ENCODE results near the gene ACOT6.
"Not testable (repeated sequence)": the region's sequence is repeated elsewhere in the genome, so short reads cannot be mapped to it uniquely, and the experiment has no call there.

ACOT6 gene

DNA sequence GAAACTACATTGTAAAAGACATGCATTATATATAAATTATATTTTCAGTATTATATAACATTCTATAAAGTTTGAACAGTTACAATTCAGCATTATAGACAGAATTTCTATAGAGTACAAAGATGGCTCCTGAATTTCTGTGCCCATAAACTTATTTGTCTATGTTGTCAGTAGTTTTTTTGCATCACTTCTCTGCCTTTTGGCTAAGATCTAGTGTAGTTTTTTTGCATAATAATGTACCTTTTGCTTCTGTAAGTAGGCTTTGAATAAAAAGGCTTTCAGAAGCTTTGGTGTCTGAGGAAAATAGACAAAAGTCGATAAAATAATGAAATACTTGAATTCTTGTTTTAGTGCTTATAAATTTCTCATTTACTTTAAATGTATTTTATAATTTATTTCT is 43.5 kb downstream of the ACOT6 start:
- DNase-seq: no peak

DNA sequence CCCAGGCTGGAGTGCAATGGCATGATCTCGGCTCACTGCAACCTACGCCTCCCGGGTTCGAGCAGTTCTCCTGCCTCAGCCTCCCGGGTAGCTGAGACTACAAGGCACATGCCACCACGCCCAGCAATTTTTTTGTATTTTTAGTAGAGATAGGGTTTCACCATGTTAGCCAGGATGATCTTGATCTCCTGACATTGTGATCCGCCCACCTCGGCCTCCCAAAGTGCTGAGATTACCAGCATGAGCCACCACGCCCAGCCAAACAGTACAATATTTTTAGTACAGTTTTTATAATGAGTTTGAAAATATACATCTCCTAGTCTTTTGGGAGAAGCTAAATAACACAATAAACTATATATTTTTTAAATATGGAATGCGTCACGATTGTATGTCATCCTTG is 46.9 kb downstream of the ACOT6 start:
- DNase-seq: not testable (repeated sequence)

- peak; percentile 24 to 78 for DNase-seq
Observed at GRCh38 chr14:73660511-73660910, 48.2 kb downstream of the ACOT6 start.

GRCh38 chr14:73661872-73662271 is 49.6 kb downstream of the ACOT6 start:
- DNase-seq: no peak

- no peak for DNase-seq
Observed at GRCh38 chr14:73662487-73662943, 50.2 kb downstream of the ACOT6 start.

DNA sequence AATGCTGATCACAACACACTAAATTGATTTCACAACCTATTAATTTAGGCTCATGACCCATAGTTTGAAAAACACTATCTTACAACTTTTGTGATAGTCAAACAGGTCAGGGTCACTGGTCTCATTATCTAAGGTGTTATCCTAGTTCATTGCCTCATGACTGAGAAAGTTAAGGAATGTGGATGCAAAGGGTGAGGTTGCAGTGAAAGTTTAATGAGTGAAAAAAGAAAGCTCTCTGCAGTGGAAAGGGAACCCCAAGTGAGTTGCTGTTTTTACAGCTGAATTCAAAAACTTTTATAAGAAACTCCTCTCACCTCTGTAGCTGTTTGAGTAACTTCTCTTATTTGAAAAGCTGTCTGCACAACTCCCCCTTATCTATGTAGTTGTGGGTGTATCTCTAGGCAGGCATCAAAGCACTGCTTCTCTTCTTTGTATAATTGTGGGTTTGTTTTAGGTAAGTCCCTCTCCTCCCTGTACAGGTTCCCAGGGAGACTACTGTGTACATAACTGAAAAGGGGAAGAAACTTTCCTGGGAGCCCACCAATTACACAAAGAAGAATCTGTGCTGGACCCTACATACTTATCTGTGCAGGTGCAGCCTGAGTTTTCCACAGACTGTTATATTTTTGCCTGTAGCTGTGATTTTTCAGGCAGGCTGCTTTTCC is 51.4 kb downstream of the ACOT6 start:
- DNase-seq: no peak

DNA sequence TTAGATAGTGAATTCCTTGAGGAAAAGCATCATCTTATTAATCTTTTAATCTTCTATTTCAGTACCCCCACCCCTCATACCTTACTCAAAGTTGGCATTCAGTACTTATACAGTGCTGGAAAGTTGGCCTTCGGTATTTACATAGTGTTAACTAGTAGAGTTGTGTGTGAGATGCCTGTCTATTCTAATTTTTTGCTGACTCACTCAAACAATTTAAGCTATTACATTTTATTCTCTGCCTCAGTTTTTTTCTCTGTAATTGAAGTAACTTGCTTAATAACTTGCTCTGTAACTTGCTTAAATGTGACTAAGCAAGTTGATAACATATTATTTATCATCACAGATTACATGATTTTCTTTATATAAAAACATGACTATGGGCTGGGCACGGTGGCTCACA is 52.8 kb downstream of the ACOT6 start:
- no peak for DNase-seq

- DNase-seq: no peak
Observed at GRCh38 chr14:73666583-73666982, 54.3 kb downstream of the ACOT6 start.

- no peak for DNase-seq
Observed at GRCh38 chr14:73667854-73668253, 55.5 kb downstream of the ACOT6 start.
